GM21528 (cell line): Measurements from ENCODE around the gene TNNT3.
"Not testable (repeated sequence)": the region's sequence is repeated elsewhere in the genome, so short reads cannot be mapped to it uniquely, and the experiment has no call there.

Experiments
- ATAC-seq: cut with Tn5 transposase; IDR thresholded peaks from one replicate; pipeline ENCODE4 v1.9.1; 2021; ENCODE audit warnings: mild to moderate bottlenecking, moderate library complexity; ENCODE audit not compliant: unreplicated experiment, low FRiP score

Gene TNNT3

DNA sequence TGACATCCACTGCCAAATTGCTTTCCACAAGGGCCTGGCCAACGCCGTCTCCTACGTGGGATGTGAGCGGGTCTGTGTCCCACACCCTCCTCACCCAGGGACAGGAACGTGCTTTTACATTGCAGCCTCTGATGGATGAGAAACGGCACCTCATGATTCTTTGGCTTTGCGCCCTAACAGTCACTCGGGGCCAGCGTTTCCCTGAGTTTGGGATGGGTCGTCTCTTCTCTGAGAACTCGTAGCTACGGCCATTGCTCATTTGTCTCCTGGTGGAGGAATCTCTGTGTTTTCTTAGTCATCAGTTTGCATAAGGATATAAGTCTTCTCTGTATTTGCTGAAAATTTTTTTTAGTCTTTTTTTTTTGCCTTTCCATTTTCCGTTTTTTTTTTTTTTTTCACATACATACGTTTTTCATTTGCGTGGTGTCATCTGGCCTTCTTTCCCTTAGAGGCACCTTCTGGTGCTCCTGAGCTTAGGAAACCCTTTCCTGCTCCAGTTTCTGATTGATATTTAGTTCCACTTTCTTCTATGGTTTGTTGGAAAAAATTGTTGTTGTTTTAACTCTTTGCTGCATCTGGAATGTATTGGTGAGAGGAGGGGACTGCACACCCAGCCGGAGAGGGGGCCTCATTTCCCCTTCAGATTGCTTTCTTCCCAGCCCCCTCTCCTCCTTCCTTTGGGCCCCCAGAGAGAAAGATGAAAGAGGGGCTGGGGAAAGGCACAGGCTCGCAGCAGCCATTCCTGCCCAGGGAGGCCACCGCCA, 12.0 kb downstream of the TNNT3 start:
- ATAC-seq: no peak

DNA sequence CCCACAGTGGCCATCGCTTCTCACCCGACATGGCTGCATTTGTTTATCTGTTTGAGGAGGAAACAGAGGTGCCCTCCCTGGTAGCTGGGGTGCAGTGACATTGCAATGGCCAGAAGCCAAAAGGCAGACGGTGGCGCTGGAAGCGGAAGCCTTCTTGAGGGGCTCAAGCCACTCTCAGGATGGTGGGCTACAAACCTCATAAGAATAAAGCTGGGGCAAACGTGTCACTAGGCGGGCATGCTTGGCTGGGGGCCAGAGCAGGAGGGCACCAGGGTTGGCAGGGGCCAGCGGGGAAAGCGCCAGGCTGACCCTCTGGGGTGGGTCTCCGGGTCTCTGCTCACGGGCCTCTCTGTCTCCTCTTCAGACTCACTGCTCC, 12.6 kb downstream of the TNNT3 start:
- ATAC-seq: no peak

DNA sequence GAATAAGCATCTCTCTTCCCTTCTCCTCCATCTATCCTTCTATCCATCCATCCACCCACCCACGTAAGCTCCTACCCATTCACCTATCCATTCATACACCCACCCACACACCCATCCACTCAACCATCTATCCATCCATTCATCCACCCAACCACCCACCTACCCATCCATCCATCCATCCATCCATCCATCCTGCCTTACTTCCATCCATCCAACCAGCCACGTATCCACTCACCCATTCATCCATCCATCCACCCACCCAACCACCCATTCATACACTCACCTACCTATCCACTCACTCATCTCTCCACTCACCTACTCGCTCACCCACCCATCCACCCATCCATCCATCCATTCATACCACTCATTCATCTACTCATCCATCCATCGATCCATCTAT, 13.2 kb downstream of the TNNT3 start:
- no peak for ATAC-seq

DNA sequence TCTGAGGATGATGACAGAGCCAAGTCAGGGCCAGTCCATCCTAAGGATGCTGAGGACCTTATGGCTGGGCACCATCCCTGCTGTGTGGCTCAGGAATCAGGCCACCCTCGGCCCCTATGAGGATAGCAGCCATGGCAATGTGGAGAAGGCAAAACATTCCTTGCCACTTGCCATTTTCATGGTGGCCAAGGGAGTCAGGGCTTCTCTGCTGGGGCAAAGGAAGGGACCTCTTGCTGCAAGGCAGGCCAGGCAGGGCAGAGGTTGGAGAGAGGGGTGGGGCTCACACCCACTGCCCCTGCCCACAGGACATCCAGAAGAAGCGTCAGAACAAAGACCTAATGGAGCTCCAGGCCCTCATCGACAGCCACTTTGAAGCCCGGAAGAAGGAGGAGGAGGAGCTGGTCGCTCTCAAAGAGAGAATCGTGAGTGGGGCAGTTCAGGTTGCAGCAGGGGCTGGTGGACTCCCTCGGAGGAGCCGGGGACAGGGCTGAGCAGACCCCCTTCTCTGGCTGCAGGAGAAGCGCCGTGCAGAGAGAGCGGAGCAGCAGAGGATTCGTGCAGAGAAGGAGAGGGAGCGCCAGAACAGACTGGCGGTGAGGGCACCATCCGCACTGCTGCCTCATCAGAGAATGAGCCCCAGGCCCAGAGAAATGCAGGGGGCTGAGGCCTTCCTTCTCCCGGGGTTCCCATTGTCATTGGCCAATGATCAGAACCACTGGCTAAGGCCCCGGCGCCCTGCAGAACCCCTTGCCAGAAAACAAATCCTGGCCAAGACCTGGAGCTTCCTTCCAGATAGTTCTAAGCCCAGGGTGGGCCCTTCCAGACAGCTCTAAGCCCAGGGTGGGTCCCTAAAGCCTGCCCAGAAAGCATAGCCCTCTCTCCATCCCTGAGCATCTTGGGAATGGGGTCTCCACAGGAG, 14.2 kb downstream of the TNNT3 start:
- ATAC-seq: no peak

DNA sequence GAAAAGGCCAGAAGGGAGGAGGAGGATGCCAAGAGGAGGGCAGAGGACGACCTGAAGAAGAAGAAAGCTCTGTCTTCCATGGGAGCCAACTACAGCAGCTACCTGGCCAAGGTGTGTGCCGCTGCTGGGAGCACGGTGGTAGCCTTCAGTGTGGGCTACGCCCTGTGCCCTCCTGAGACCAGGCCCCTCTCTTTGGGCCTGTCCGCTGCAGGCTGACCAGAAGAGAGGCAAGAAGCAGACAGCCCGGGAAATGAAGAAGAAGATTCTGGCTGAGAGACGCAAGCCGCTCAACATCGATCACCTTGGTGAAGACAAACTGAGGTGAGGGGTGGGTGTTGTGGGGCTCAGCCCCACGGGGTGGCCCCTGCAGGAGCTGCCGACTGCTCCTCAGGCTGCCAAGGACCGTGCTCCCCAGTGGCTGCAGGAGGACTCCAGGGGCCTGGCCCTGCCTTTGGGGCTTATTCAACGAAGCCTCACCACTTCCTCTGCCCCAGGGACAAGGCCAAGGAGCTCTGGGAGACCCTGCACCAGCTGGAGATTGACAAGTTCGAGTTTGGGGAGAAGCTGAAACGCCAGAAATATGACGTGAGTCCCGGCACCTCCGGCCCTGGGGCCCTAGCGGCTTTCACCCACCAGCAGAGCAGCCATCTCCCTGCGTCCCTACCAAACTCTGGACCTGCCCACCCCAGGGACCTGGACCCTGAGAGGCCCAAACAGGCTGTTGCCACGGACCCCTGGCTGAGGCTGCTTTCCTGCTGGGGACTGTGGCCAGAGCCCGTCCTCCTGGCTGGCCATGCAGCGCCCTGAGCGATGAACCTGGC, 15.0 kb downstream of the TNNT3 start:
- ATAC-seq: no peak

DNA sequence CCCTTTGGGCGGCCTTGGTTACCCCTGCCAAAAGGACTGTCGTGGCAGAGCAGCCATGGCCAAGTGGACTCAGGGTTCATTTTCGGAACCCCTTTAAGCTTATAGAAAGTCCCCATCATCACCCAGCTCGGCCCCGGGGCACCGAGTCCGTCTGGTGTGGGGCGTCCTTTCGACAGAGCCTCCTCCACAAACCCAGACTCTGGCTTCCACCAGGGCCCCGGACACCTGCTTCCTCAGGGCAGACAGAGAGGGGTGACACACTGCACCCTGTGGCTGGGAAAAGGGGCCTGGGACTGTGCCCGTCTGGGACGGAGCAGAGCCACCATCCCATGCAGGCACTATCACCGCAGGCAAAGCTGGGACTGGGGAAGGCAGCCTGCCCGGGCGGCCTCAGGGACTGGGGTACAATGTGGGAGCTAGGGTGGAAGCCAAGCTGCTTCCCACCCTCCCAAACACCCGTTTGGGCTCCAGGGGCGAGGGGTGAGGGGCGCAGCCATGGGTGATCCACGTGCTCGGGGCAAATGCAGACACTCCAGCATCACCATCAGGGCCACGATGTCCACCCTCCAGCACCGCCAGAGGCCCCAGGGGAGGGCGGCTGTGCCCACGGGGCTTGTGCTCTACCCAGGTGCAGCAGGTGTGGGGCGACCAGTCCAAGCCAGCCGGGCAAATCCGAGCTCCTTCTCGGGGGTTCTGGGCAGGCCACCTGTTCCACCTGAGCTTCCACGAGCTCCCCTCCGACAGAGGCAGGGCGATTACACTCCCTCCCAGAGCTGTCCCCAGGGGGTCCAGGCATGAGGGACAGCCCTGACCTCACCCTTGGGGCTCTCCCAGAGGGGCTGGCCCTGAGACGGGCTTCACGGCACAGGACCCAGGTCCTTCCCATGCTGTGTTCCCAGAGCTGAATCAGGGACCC, 15.9 kb downstream of the TNNT3 start:
- ATAC-seq: no peak

DNA sequence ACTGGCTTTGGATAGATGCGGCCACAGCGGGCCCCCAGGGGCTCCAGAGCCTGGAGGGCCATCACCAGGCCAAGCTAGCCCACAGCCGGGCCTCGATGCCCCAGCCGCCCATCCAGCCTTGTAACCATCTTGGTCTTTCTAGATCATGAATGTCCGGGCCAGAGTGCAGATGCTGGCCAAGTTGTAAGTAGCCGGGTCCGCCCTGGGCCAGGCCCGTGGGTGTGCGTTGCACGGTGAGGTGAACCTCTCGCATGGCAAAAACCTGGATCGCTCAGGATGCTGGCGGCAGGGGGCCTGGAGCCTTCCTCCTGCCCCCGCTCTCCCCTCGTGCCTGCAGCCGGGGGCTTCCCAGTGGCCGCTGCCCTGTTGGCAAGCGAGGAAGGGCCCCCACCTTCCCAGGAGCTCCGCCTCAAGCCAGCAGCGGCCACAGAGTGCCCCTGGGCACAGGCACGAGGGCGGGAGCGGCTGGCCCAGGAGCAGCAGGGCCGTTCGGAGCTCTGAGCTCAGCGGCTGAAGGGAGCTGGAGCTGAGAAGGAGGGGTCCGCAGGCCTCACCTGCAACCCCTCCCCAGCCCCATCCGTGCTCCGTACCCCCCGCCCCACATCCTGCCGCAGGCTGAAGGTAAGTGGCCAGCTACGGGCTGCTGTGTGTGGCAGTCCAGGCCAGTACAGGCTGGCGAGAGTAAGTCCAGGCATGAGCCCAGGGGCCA, 16.7 kb downstream of the TNNT3 start:
- no peak for ATAC-seq

DNA sequence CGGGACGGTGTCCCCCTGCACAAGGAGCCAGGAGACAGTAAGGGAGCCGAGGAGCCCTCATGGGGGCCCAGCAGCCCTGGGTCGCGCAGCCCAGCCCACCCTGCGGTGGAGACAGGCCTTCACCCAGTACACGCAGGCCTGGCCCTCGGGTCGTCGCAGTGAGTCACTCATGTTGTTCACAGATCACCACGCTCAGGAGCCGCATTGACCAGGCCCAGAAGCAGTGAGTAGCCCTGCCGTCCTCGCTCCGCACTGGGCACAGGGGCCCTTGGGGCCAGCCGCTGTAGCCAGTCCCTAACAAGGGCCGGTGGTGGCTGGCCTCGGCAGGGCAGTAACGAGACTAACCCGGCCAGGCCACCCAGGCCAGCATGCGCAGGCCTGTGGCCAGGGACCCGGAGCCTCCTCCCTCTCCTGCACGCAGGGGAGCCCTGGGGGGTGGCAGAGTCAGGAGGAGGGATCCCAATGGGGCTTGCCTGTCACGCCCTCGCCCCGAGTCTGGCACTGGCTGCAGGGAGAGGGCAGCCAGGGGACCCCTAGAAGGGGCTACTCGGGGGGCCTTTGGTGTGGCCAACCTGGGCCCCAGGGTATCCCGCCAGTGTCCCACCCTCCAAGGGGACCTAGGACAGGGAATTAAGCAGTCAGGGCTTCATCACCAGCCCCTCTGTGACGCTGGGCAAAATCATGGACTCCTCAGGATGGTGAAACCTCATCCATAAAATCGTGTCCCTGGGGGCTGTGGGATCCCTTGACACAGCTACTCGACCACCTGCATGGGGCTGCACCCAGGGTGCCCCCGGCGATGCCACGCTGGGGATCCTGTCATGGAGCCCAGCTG, 17.5 kb downstream of the TNNT3 start:
- ATAC-seq: no peak

DNA sequence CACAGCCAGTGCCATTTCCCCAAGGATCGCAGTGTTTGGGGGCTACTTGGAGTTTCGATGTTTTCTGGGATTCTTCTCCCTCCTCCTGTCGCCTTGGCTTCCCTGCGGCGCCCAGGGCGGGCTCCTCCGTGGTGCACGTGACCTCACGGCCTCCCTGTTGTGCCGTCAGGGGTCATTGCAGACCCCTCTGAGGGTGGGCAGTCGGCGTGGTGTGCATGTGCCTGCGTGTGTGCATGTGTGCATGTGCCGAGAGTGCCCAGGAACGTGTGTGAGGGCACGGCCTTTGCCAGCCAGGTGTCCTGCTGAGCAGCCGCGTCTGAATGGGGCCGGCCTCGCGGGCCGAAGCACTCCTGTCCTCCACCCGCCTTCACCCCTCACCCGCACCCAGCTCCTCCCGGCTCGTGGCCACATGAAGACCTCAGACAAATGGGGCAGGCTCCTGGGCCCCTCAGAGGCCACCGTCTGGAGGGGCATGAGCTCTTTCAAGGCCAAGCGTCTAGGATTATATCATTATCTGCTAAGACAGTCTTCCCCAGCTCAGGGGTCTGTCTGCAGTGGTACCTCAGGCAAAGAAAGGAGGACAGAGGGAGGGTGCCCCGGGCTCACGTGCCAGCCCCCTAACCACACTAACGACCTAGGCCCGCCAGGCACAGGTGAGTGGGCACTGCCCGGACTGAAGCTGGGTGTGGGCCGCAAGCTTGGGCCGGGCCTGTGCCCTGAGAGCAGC, 18.3 kb downstream of the TNNT3 start:
- no peak for ATAC-seq

DNA sequence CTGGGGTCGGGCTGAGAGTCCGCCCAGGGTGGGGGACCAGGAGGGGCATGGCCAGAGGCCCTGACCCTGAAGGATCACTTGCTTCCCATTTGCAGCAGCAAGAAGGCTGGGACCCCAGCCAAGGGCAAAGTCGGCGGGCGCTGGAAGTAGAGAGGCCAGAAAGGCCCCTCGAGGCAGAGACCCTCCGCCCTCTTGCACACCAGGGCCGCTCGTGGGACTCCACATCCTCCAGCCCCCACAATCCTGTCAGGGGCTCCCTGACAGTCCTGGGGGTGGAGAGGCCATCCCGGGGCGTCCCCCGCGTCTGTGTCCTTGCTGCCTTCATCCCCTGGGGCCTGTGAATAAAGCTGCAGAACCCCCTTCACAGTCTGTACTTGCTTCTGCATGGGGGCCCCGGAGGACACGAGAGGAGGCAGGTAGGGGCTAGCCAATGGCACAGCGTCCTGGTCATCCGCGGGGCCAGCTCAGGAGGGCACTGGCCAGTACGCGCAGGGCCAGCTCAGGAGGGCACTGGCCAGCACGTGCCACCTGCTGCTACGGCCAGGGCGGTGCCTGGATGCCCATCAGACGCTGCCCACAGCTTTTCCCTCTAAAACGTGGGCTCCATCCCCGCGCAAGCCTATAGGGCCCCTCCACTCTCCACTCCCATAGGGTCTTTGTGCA, 19.0 kb downstream of the TNNT3 start:
- no peak for ATAC-seq

DNA sequence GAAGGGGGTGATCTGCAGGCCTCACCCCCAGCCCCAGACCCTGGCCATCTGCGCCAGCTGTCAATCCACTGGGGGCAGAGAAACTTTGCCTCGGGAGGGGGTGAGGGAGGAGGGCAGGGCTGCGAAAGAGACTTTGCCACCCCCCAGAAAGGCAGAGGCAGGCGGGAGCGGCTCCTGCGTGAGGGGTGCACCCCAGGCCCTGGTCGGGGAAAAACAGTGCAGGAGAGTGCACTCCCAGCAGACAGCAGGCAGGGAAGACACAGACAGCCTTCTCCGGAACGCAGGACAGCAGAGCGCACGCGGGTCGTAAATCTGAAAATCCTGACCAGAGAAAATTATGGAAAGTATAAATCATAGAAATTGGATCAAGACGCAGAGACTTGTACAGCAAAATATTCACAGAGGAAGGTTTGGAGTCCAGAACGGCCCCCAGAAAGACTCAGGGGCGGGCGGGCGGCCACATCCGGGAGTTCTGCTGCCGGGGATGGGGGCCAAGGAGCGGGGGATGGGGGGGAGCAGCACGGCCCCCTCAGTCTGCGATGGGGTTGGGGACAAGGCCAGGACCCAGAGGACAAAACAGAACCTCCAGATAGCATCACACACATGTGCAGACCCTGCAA, 19.6 kb downstream of the TNNT3 start:
- no peak for ATAC-seq

DNA sequence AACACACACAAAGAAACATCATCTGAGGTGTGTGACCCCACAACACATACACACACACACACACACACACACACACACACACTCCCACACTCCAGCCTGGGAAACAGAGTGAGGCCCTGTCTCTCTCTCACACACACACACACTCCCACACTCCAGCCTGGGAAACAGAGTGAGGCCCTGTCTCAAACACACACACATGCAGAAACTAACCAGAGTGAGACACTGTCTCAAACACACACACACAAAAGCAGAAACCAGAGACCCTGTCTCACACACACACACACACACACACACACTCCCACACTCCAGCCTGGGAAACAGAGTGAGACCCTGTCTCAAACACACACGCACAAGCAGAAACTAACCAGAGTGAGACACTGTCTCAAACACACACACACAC, 20.3 kb downstream of the TNNT3 start:
- not testable (repeated sequence) for ATAC-seq

DNA sequence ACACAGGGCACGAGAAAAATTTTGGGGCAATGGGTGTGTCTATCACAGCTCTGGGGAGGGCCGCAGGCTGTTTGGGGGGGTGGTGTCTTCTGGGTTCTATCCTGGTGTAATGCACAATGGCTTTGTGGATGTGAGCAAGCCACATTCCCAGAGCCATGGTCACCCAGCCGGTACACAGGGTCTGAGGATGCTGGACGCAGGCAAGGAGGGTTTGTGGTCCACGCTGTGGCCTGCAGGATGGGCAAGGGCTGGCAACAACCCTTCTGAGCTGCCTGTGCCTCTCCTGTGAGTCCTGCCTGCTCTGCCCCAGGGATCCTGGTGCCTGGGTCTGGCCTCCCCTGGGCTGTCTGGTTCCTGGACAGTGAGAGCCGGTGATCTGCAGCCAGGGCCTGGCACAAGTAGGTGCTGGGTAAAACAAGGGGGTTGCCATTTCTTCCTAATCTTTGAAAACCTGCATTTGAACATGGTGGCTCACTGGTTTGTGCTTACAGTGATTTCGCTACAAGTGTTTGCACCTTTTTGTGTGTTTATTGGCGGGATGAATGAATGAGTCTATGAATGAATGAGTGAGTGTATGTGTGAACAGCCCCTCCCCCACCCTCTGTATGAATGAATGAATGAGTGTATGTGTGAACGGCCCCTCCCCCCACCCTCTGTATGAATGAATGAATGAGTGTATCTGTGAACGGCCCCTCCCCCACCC, 23.2 kb downstream of the TNNT3 start:
- ATAC-seq: no peak

DNA sequence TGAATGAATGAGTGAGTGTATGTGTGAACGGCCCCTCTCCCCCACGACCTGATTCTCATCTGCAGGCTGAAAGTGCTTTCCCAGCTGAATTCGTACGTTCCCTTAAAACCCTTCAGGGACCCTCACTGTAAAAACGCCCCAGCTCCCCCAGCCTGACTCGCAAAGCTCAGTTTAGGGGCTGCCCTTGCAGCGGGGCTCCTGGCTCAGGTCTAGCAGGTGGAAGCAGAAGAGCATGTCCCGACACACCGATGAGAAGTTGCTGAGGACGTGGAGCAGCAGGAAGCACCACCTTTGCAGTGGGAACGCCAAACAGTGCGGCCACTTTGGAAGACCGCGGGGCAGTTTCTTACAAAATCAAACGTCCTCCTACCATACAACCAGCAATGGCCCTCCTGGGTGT, 24.1 kb downstream of the TNNT3 start:
- ATAC-seq: no peak

DNA sequence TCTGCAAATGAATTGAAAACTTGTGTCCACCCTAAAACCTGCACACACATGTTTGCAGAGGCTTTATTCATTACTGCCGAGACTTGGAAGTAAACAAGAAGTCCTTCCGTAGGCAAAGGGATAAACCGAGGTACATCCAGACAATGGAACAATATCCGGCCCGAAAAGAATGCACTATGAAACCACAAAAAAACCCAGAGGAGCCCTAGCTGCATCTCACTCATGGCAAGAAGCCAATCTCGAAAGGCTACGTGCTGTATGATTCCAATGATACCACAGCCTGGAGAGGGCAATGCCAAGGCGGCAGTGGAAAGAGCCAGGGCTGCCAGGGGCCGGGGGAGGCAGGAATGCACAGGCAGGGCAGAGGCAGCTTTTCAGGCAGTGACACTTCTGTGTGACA, 24.5 kb downstream of the TNNT3 start:
- no peak for ATAC-seq

DNA sequence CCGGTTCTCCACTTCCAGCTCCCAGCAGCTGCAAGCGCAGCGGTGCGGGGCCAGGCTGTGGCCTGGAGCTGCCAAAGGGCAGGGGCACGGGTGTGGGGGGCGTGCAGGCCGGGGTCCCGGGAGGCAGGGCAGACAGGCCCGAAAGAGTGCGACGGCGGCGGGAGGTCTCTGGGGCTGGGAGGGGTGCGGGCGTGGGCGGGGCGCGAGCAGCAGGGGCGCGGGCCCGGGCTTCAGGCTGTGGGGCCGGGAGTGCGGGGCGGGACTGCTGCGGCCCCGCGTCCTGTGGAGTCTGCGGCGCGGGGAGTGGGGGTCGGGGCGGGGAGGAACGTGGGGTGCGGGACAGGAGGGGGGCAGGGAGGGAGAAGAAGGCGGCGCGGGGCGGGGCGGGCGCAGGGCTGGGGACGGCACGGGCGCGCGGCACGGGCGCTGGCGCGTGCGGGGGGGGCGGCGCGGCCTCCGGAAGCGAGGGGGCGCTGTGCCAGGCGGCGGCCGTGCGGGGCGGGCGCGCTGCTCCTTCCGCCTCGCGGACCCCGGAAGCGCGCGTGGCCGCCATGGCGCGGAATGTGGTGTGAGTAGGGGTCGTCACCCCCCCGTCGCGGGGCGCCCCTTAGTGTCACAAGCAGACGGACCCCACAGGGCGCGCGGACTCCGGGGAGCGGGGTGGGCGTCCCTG, 27.4 kb downstream of the TNNT3 start, which contains the start of gene MRPL23:
Gene MRPL23, plus strand, starts transcription at position 521 of the 673 bp plus-strand sequence. Its CDS starts 31 bp downstream, at position 552.
- ATAC-seq: no peak
